GM19351 (cell line): ENCODE data around the gene RAB3IL1.

ENCODE experiments used
- ATAC-seq: cut with Tn5 transposase; IDR thresholded peaks from one replicate; pipeline ENCODE4 v1.9.1; 2021; ENCODE audit warnings: mild to moderate bottlenecking, moderate library complexity; ENCODE audit not compliant: unreplicated experiment

The RAB3IL1 gene

GRCh38 chr11:61905801-61906521 is 11.4 kb downstream of the RAB3IL1 start:
- ATAC-seq, result no peak

GRCh38 chr11:61905067-61905696 is 12.2 kb downstream of the RAB3IL1 start:
- ATAC-seq, result no peak

GRCh38 chr11:61904539-61905048 is 12.8 kb downstream of the RAB3IL1 start:
- no peak for ATAC-seq

GRCh38 chr11:61903845-61904244 is 13.5 kb downstream of the RAB3IL1 start:
- no peak for ATAC-seq

GRCh38 chr11:61902313-61902712 is 15.1 kb downstream of the RAB3IL1 start:
- no peak for ATAC-seq

GRCh38 chr11:61901397-61901796 is 16.0 kb downstream of the RAB3IL1 start:
- ATAC-seq, result no peak

GRCh38 chr11:61900251-61900650 is 17.1 kb downstream of the RAB3IL1 start:
- no peak for ATAC-seq

- ATAC-seq, result peak; percentile 73
These were observed 18.1 kb downstream of the RAB3IL1 start for GRCh38 chr11:61899146-61899841.

GRCh38 chr11:61898247-61898582 is 19.2 kb downstream of the RAB3IL1 start:
- ATAC-seq, result no peak

GRCh38 chr11:61897387-61898246 is 19.7 kb downstream of the RAB3IL1 start:
- no peak for ATAC-seq

- no peak for ATAC-seq
These were observed 20.5 kb downstream of the RAB3IL1 start for GRCh38 chr11:61896665-61897386.

GRCh38 chr11:61895718-61896059 is 21.7 kb downstream of the RAB3IL1 start:
- ATAC-seq, result no peak

- no peak for ATAC-seq
These were observed 22.2 kb downstream of the RAB3IL1 start for GRCh38 chr11:61895046-61895717.

GRCh38 chr11:61893981-61894380 is 23.4 kb downstream of the RAB3IL1 start:
- no peak for ATAC-seq

GRCh38 chr11:61892085-61892370 is 25.3 kb downstream of the RAB3IL1 start:
- no peak for ATAC-seq

- peak; percentile 64 for ATAC-seq
These were observed 25.9 kb downstream of the RAB3IL1 start, which contains the start of gene FADS3 for GRCh38 chr11:61891331-61892084. Gene FADS3, minus strand, starts transcription at chr11:61891545. Its CDS starts 164 bp downstream, at chr11:61891381.

GRCh38 chr11:61890529-61891330 is 26.6 kb downstream of the RAB3IL1 start:
- peak; percentile 32 for ATAC-seq

GRCh38 chr11:61889831-61890230 is 27.5 kb downstream of the RAB3IL1 start:
- ATAC-seq, result no peak
